Esophagus (tissue), 2 donors: ENCODE results near the gene ADGRD1. TPM values are rescaled to one million over a fixed set of nuclear protein-coding genes. Genes with fewer than 3 reads are reported as not detected.

ENCODE experiments used
- H3K27ac ChIP-seq, 2 donors: one replicate each; pipeline ENCODE4 v1.5.1; 2013; ENCODE audit warnings: low read depth in 2 of 2, mild to moderate bottlenecking in 2 of 2, inconsistent platforms in 1 of 2, low read length in 1 of 2, moderate library complexity in 1 of 2
- H3K27me3 ChIP-seq, 2 donors: one replicate each; pipeline ENCODE4 v1.6.1; 2013; ENCODE audit warnings: low read length in 2 of 2, control low read depth in 1 of 2, mild to moderate bottlenecking in 1 of 2; ENCODE audit not compliant: insufficient read depth in 2 of 2, control insufficient read depth in 1 of 2
- H3K36me3 ChIP-seq, 2 donors: one replicate each; pipeline ENCODE4 v1.6.1; 2013; ENCODE audit warnings: low read length in 1 of 2; ENCODE audit not compliant: control insufficient read depth in 2 of 2, insufficient read depth in 2 of 2
- H3K4me1 ChIP-seq, 2 donors: one replicate each; pipeline ENCODE4 v1.6.1; 2013; ENCODE audit warnings: low read length in 1 of 2; ENCODE audit not compliant: control insufficient read depth in 2 of 2, insufficient read depth in 2 of 2
- H3K4me3 ChIP-seq, 2 donors: one replicate each; pipeline ENCODE4 v1.5.1; 2013; ENCODE audit warnings: low read length in 2 of 2, mild to moderate bottlenecking in 2 of 2, low read depth in 1 of 2, moderate library complexity in 1 of 2
- H3K9me3 ChIP-seq, 2 donors: one replicate each; pipeline ENCODE4 v1.6.1; 2013; ENCODE audit warnings: mild to moderate bottlenecking in 2 of 2, low read depth in 1 of 2, low read length in 1 of 2, moderate library complexity in 1 of 2; ENCODE audit not compliant: control insufficient read depth in 2 of 2, insufficient read depth in 1 of 2
- WGBS, 2 donors: extraction: QIAGEN DNeasy Blood & Tissue Kit; methylation state at CpG; one replicate each; pipeline ENCODE4 v1.1.7; 2013; 5-methylcytosine and 5-hydroxymethylcytosine counted together
- polyA plus RNA-seq, 2 donors: library from polyadenylated mRNA; stranded (reverse); fragments of 200-250 nt; gene quantifications; one replicate each; pipeline ENCODE4 v1.2.3, GENCODE V29; 2013
- donor health status: healthy with polysubstance abuse.
- donor health status: Bipolar disorder and iron deficiency.

Gene ADGRD1
- polyA plus RNA-seq, 2 donors, result 2.1 to 2.9 TPM

- H3K27ac ChIP-seq, result no peak overlapping the region
- H3K4me3 ChIP-seq, result no peak overlapping the region
- no peaks in the 10 kb centered on the region for H3K4me1 ChIP-seq
- WGBS, 2 donors, result 84 to 87% methylated on average over 13 of the region's 13 CpGs
- H3K9me3 ChIP-seq, result no peaks in the 10 kb centered on the region
- H3K36me3 ChIP-seq, result no peaks in the 10 kb centered on the region
- H3K27me3 ChIP-seq, result no peaks in the 10 kb centered on the region
Measured at GRCh38 chr12:130951636-130952035, 2.1 kb upstream of the ADGRD1 start.

GRCh38 chr12:130952171-130952954 is 1.3 kb upstream of the ADGRD1 start:
- H3K27ac ChIP-seq, result no peak overlapping the region
- no peaks in the 10 kb centered on the region for H3K27me3 ChIP-seq
- peaks cover 0 to 2% of the 10 kb centered on the region in 2 donors for H3K36me3 ChIP-seq
- no peaks in the 10 kb centered on the region for H3K4me1 ChIP-seq
- 59 to 72% methylated on average over 14 of the region's 14 CpGs for WGBS, 2 donors
- H3K4me3 ChIP-seq, result no peak overlapping the region
- no peaks in the 10 kb centered on the region for H3K9me3 ChIP-seq

GRCh38 chr12:130954544-130954831 is 781 bp downstream of the ADGRD1 start:
- Histone ChIP-seq H3K4me1 (no peaks in the 10 kb centered on the region), H3K27ac (peak overlapping the region; percentile 59 to 74), H3K4me3 (peak overlapping the region; percentile 42 to 43), H3K9me3 (no peaks in the 10 kb centered on the region), H3K27me3 (no peaks in the 10 kb centered on the region), H3K36me3 (peaks cover 0 to 2% of the 10 kb centered on the region in 2 donors)
- WGBS, 2 donors, result 49 to 68% methylated on average over 9 of the region's 9 CpGs

- H3K9me3 ChIP-seq, result no peaks in the 10 kb centered on the region
- H3K36me3 ChIP-seq, result peaks cover 0 to 2% of the 10 kb centered on the region in 2 donors
- H3K27me3 ChIP-seq, result no peaks in the 10 kb centered on the region
- no peaks in the 10 kb centered on the region for H3K4me1 ChIP-seq
- H3K27ac ChIP-seq, result no peak overlapping the region
- 61 to 78% methylated on average over 11 of the region's 11 CpGs for WGBS, 2 donors
- peak overlapping the region; percentile 27 to 30 for H3K4me3 ChIP-seq
Measured at GRCh38 chr12:130955238-130955816, 1.6 kb downstream of the ADGRD1 start.

- Histone ChIP-seq H3K4me3 (no peak overlapping the region), H3K4me1 (peaks cover 0 to 3% of the 10 kb centered on the region in 2 donors), H3K36me3 (peaks cover 0 to 2% of the 10 kb centered on the region in 2 donors), H3K27me3 (no peaks in the 10 kb centered on the region), H3K27ac (no peak overlapping the region), H3K9me3 (no peaks in the 10 kb centered on the region)
- 80 to 81% methylated on average over 11 of the region's 11 CpGs for WGBS, 2 donors
Measured at GRCh38 chr12:130956009-130956408, 2.3 kb downstream of the ADGRD1 start.

- no peaks in the 10 kb centered on the region for H3K27me3 ChIP-seq
- no peak overlapping the region for H3K27ac ChIP-seq
- peaks cover 0 to 2% of the 10 kb centered on the region in 2 donors for H3K36me3 ChIP-seq
- 86 to 88% methylated on average over 14 of the region's 14 CpGs for WGBS, 2 donors
- H3K4me1 ChIP-seq, result peaks cover 0 to 3% of the 10 kb centered on the region in 2 donors
- no peaks in the 10 kb centered on the region for H3K9me3 ChIP-seq
- no peak overlapping the region for H3K4me3 ChIP-seq
Measured at GRCh38 chr12:130956456-130957303, 3.0 kb downstream of the ADGRD1 start.

GRCh38 chr12:130957304-130957621 is 3.6 kb downstream of the ADGRD1 start:
- H3K4me3 ChIP-seq, result no peak overlapping the region
- no peaks in the 10 kb centered on the region for H3K27me3 ChIP-seq
- WGBS, 2 donors, result 80 to 86% methylated on average over 7 of the region's 7 CpGs
- no peak overlapping the region for H3K27ac ChIP-seq
- no peaks in the 10 kb centered on the region for H3K9me3 ChIP-seq
- H3K4me1 ChIP-seq, result peaks cover 0 to 3% of the 10 kb centered on the region in 2 donors
- H3K36me3 ChIP-seq, result peaks cover 0 to 2% of the 10 kb centered on the region in 2 donors

GRCh38 chr12:130958557-130959140 is 4.9 kb downstream of the ADGRD1 start:
- Histone ChIP-seq H3K9me3 (no peaks in the 10 kb centered on the region), H3K4me3 (no peak overlapping the region), H3K4me1 (peaks cover 0 to 3% of the 10 kb centered on the region in 2 donors), H3K36me3 (peaks cover 0 to 2% of the 10 kb centered on the region in 2 donors), H3K27me3 (no peaks in the 10 kb centered on the region), H3K27ac (peak overlapping the region in 1 of 2 donors; percentile 34)
- 86 to 88% methylated on average over 26 of the region's 26 CpGs for WGBS, 2 donors

- no peaks in the 10 kb centered on the region for H3K9me3 ChIP-seq
- no peaks in the 10 kb centered on the region for H3K27me3 ChIP-seq
- H3K4me1 ChIP-seq, result peaks cover 0 to 3% of the 10 kb centered on the region in 2 donors
- H3K27ac ChIP-seq, result no peak overlapping the region
- no peak overlapping the region for H3K4me3 ChIP-seq
- 72 to 82% methylated on average over 8 of the region's 8 CpGs for WGBS, 2 donors
- H3K36me3 ChIP-seq, result peaks cover 0 to 2% of the 10 kb centered on the region in 2 donors
Measured at GRCh38 chr12:130959632-130960031, 5.9 kb downstream of the ADGRD1 start.
